NCI-H82 treated with DMSO at 0.1 percent for 48 hours (cell line): ENCODE data around the gene TRMT44.

Source experiments
- DNase-seq: peaks from one replicate; lab custom pipeline; 2025; ENCODE audit not compliant: unreplicated experiment; lab: John Stamatoyannopoulos, UW

Gene TRMT44

DNA sequence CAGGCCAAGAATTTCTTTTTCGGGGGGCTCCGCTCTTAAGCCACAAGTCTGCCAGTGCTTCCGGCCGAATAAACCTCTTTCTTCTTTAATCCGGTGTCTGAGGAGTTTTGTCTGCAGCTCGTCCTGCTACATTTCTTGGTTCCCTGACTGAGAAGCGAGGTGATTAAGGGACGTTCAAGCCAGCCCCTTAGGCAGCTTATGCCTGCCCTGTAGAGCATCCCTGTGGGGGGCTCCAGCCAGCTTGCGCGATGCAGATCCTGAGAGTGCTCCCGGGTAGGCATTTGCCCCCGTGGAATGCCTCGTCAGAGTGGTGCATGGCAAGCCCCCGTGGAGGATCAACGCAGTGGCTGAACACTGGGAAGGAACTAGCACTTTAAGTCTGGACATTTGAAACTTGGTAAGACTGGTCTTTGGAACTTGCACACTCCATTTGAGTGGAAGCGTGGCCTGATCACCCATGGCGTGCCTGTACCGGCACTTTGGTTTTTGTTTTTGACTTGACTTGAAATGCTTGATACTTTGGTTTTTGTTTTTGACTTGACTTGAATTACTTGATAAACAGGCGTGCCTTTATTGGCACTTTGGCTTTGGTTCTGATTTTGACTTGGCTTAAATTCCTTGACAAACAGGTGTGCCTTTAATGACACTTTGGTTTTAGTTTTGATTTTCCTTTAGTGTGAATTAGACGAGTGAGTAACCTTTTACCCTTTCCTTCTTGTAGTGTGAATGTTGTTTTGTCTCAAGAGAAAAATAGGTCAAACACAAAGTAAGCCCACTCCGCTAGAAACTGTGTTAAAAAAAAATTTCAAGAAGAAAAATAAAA lies 6.1 kb upstream of the TRMT44 start:
- no peak for DNase-seq

DNA sequence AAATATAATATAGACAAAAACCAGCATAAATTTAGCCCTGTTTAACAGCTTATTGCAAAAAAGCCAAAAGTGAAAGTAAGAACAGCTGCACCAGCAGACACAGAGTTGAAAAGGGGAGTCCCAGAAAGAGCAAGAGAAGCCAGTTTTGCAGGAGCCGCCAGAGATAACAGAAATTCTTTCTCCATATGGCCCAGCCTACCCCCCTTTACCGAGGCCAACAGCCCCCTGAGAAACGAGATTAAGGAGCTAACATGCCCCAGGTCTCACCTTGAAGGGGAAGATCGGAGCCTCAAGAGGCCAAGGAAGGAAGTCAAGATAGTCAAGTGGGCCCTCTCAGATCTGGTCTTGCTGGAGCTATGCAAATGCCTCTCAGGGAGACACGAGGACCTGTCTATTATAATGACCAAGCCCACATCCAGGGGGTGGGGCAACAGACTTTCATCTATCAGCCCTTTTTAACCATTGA lies 4.9 kb upstream of the TRMT44 start:
- DNase-seq: no peak

DNA sequence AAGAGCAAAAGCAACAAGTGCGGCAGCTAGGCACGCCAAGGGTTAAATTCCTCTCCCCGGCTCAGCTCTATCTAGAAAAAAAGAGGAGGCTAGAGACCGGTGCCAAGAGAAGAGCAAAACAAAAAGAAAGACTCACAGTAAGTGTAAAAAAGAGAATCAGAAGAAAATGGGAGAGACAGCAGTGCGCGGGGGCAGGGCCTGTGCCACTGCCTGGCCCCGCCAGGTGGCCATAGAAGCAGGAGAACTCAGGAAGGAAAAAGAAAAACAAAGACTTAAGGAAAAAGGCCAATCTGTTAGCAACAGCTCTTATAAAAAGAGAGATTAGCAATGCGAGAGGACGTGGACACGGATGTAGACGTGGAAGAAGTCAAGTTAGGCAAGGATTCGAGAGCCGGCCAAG lies 3.3 kb upstream of the TRMT44 start:
- DNase-seq: no peak

DNA sequence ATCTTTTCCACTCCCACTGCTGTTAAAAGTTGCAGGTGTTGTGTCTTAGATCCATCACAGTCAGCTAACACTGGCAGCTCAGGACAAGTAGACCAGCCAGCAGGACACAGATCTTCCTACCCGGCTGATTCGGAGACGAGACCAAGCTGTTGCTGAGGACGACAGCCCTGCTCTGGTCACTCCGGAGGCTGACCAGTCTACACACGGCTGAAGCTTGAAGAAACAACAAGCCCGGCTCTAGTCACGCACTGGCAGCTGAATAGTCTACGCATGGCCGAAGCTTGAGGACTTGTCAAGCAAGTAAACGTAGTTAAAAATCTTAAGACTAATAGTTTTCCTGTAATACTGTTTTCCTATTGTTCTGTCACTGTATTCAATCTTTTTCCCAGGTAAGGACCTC lies 1.8 kb upstream of the TRMT44 start:
- DNase-seq: no peak

DNA sequence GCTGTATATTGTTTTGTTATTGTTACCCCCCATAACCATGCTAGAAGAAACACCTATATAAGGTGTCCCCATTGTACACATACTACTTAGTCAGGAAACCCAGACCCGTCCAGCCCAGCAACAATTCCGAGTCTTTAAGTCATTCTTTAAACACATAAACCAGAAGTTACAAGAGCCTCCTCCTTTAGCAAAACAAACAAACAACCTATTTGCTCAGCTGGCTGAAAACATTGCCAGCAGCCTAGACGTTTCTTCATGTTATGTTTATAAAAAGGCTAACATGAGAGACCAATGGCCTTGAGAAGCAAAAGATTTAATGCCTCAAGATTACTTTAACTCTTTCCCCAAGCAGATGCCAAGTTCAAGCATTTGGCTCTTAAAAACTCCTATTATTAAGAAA lies 1.4 kb upstream of the TRMT44 start:
- no peak for DNase-seq

DNA sequence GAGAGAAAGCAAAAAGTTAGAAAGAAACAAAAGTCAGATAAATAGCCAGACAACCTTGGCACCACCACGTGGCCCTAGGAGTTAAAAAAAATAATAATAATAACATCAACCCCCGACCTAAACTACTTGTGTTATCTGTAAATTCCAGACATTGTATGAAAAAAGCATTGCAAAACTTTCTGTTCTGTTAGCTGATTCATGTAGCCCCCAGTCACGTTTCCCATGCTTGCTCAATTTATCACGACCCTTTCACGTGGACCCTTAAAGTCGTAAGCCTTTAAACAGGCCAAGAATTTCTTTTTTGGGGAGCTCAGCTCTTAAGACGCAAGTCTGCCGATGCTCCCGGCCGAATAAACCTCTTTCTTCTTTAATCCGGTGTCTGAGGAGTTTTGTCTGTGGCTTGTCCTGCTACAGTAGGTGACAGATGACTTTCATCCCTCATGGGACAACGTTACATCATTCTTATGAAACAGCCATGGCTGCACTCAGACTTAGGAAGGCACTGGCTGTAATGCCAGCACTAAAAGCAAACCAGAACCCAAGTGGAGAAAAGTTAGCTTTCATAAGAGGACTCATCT lies 574 bp upstream of the TRMT44 start:
- DNase-seq: no peak

DNA sequence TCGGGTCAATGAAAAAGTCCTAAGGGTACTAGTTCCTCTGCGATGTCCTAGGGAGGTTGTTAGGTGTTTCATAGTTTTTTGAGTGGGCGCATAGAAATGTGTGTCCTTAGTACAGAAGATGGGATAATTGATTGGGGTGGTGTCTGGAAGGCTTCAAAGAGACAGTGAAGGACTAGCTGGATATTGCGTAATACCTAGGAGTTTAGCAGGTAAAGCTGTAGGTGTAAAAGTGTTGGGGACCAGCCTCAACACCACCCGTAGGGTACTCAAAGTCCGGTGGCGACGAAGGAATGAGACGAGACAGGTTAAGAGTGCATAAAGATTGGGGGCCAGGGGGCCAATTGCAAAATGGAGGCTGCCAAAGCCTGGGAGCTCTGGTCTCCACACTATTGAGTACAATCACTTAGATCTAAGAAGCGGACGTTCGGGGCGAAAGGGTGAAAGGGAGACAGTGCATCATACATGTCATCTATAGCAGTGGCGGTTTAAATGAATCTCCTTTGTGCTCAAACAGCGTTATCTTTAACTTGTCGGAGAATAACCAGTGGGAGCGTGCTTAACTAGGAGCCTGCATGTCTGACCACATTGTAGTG lies 1.0 kb downstream of the TRMT44 start:
- no peak for DNase-seq

DNA sequence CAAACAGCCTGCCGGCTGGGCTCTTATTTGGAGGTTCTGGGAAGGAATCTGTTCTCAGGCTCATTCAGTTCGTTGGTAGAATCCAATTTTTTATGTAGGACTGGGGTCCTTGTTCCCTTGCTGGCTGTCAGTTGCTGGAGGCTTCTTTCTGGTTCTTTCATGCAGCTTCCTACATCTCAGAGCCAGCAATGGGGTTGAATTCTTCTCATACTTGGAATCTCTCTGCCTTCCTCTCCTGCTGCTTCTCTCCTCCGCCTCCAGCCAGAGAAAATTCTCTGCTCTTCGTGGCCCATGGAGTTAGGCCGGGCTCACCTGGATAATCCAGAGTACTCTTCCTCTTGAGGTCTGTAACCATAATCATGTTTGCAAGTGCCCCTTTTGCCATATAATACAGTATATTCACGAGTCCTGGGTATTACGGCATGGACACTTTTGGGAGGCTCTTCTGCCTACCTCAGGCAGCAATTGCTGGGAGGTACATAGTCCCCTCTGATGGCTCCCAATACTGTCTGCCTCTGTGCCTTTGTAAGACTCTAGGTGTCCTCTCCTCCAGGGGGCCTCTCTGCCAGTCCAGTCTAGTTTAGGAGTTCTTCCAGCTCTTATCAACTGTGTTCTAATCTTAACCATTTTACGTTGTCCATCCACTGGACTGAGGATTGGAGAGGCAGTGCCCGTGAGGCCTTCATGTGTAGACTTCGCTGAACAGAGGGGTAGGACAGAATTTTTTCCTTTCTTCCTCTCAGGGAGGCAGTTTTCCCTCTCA lies 2.2 kb downstream of the TRMT44 start:
- no peak for DNase-seq

DNA sequence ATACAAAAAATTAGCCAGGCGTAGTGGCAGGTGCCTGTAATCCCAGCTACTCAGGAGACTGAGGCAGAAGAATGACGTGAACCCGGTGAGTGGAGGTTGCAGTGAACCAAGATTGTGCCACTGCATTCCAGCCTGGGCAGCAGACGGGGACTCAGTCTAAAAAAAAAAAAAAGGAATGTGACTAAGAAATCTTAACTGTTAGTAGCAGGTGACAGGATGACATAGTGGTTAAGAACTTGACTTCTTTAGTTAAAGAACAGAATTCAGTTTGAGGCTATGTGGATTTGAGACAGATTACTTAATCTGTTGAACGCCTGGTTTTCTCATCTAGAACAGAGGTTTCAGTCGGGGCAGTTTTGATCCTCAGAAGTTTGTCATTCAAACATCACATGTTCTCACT lies 3.2 kb downstream of the TRMT44 start:
- no peak for DNase-seq

DNA sequence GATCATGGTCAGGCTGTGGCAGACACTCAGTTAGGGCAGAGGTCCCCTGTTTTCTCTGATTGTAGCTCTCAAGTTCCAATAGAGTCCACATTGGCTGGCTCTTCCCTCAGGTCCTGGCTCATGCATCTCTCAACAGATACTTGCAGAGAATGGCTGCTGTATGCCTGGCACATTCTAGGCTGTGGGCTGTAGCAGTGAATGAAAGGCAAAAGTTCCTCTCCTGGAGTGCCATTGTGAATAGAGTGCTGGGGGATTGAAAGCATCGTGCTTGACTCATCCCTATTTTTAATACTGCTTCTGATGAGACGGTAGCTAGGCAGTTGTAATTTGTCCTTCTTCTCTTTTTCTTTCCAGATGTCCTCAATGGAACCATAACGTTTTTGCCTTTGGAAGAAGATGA lies 5.5 kb downstream of the TRMT44 start:
- DNase-seq: no peak

DNA sequence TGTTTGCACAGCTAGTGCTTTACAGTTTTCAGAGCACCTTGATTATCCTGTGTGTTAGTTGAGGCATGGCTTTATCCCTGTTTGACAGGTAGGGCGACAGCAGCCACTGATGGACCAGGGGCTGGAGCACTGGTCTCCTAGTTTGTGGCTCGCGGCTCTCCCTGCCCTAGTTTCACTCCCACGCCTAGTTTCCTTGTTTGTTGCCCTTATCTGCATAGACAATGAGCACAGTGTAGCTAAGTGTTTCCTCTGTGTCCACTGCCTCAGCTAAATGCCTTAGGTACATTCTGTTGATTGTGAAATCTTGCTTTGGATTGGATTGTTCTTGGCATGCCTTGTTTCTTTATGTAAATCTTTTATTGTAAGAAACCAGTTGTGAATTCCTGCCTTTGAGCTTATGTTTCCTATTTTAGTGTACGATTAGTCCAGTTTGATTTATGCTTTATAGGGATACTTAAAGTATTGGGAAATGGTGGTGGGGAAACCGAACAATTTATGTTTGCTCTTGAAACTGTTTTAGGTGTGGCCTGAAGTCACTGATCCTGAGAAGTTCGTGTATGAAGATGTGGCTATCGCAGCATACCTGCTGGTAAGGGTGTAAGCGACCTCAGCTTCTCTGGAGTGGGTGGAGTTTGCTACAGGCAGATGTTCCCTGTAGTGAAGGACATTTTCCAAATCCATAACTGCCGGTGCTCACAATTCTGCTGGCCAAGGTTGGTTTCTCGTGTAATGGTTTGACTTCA lies 11.0 kb downstream of the TRMT44 start:
- DNase-seq: no peak

DNA sequence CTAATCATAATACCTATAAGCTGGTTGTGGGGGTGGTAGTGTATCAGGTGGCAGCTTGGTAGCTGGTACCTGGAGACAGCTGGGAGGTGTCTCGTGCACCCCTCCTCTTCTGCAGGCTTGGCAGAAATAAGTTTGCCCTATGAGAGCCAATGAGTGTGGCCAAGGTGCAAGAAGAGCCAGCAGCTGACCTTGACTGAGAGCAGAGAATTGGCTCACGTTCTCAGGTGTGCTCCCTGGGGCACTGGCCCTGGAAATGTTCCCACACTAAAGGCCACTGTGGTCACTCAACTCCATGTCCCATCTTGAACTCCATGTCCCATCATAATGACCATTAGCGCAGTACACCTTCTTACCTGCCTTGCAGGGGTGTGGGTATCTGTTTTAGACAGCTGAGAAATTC lies 13.4 kb downstream of the TRMT44 start:
- no peak for DNase-seq

DNA sequence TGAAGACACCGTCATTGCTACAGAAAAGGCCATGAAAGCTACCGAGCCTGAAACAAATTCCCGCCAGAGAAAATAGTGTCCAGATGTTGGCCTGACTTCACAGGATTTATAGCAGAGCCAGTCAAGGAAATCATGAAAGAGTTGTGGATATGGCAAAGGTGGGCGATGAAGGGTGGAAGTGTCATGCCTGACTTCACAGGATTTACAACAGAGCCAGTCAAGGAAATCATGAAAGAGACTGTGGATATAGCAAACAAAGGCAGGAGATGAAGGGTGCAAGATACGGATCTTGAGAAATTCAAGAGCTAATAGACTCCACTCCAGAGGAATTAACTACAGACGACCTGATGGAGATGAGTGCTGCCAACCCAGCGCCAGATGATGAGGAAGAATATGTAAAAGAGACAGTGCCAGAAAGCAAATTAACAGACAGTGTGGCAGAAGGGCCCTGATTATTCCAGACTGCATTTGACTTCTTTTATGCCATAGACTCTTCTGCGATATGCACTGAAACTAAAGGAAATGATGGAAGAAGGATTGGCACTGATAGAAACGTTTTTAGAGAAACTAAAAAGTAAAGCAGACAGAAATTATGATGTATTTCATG lies 17.2 kb downstream of the TRMT44 start:
- DNase-seq: no peak

DNA sequence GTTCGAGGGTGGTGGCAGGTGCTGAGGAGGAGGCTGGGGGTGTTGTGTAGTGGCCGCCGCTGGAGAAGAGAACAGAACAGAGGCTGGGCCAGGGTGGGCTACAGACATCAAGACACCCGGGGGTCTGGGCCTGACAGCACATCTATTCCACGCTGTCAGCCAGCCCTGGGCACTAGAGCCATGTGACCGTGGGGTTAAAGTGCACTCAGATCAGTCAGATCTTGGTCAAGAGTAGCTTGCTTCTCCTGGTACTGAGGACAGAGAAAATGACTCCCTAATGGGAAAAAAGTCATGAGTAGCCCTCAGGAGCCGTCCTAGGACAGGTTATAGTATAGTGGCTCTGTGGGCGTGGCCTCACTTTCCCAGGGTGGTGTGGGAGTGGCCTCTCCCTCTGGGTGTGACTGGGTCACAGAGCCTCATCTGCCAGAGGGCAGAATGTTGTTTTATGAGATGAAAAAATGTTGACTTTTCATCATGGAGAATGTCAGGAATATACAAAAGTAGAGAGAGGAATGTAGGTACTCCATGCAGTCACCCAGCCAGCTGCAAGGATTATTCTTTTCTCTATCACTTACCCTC lies 19.4 kb downstream of the TRMT44 start:
- DNase-seq: no peak

DNA sequence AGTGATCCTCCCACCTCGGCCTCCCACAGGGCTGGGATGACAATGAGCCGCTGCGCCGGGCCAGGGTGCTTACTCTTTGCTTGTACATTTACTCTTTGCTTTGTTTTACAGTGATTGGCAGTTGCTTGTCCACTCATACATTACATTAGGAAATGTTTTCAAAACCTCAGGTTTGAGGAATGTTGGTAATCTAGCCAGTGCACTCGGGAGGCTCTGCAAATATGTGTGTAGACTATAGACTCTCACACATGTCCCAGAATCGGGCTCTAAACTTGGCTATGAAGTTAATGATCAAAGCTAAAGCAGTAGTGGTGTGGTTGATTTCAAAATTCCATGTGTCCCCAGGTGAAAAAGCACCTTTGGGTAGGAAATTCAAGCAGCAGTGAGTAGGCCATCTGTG lies 20.5 kb downstream of the TRMT44 start:
- no peak for DNase-seq

DNA sequence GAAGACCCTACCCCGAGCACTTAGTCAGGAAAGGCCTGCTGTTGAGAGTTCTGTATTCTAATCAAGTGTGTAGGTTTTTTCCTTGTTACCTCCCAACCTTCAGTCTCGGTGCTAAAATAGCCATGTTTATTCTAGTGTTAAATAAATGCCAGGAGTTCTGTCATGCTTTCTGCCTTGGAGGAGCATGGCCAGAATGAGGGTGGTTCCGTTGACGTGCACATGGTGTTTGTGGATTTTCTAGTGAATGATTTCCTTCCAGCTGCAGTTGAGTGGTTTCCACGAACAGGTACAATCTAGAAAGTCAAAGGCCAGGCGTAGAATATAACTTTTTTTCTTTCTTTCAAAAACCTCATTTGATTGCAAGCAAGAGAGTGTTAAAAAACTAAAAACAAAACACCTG lies 21.0 kb downstream of the TRMT44 start:
- no peak for DNase-seq

DNA sequence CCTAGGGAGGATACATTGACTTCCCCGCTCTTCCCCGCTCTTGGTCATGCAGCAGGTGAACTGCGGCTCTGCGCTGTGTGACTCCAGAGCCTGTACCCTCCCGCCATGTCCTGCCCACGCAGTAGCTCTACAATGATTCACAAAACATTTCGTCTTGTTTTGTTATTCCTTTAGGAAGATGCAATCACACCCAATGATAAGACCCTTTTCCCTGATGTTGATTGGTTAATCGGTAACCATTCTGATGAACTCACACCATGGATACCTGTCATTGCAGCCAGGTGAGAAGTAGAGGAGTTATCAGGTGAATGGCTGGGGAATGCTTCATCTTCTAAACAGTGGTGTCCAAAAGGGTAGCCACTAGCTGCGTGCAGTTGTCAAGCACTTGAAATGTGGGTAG lies 23.2 kb downstream of the TRMT44 start:
- no peak for DNase-seq

DNA sequence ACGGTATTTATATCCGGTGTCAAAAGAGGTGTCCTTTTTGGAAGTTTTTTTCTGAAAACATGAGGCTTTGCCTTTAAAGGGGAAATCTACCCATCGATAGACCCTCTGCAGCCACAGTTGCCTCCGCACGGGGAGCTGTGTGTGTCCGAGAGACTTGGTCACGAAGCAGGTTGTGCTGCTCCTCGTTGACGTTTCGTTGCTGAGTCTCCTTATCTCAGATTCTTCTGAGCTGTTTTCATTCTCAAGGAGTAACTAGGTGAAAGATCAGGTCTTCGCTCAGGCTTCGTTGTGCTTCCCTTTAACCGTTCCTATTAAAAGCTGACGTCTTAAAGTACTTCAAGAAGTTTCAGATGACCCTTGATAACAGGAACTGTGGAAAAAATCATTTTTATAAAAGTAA lies 23.8 kb downstream of the TRMT44 start:
- no peak for DNase-seq

DNA sequence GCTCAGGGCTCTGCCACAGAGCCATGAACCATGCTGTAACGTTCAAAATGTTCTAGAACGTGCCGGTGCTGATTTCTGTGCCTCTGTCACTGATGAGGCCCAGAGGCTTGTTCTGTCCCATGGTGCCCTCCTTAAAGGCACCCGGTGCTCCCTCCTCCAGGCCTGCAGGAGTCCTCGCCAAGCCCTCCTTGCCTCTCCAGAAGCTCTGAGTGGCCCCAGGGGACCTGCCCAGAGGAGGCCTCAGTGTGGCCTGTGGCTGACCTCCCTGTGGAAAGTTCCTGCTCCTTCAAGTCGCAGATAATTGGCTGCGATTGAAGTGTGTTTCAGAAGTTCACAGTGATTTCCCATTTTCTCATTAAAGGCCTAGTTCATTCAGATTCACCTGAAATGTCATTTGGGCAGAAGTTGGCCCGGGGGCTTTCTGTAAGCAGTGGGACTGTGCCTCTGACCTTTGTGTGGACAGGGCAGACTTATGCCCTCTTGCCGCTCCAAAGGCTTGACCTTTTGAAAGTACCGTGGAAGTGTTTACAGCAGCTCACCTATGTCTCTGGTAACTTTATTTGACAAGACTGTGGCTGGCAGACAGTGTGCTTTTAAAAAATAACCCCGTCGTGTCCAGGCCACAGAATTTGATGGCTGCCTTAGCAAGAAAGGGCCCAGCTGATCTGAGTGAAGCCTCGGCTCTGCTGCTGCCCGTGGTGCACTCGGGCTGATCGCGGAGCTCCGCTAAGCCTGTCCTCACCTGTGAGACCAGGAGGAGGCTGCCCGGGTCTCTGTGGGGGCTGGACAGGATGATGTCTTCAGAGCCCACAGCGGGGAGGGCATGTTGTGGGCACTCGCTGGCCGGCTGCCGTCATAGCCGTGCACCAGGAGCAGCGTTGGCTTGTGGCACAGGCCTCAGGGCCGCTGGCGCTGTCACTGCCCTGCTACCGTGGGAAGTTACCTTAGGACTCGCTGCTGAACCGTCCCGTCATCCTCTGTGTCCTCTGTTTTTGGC lies 25.3 kb downstream of the TRMT44 start:
- no peak for DNase-seq
